ENCODE measurements around the gene FKBP15.

Gene FKBP15

DNA sequence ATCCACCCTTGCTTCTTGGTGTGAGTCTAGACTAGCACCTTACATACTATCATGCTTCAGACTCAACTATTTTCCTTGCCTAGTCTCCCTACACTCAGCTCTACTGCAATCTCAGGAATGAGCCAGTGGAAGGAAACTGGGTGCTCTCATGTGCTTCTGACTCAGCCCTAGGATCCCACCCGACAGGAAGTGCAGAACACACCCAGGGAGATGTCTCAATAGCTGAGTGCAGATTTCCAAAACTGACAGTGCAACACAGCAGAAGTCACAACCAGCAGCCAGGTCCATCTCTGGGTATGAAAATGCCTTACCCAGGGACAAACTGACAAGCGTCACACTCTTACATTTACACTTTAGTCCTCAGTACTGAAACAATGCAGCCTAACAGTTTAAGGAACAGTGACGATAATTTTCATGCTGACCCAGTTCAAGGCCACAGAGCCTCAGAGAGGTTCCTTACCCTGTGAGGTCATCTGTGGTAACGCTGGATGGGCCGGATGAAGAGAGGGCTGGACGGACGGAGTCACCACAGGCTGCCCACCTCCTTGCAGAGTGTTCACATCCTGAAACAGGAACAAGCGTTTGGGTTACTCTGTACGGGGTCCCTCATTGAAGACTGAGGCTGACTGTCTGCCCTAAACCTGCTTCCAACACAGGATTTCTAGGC is 33.0 kb downstream of the FKBP15 start:
- Mint-ChIP-seq H3K27ac (ENCODE audit: low read depth) (no peak overlapping the region), H3K9me3 (no peaks in the 10 kb centered on the region), H3K4me3 (no peak overlapping the region), H3K4me1 (peaks cover 6% of the 10 kb centered on the region), H3K27me3 (no peaks in the 10 kb centered on the region), H3K36me3 (ENCODE audit: insufficient read depth) (peaks cover 49% of the 10 kb centered on the region)
- peak; percentile 24 for ATAC-seq (replicated peaks; ENCODE audit: extremely low read depth, poor library complexity, severe bottlenecking)
- DNase-seq (ENCODE audit: low spot score in 2 of 2) = no peak

GRCh38 chr9:113186137-113186755 is 34.8 kb downstream of the FKBP15 start:
- Mint-ChIP-seq H3K4me1 (peaks cover 6% of the 10 kb centered on the region), H3K36me3 (ENCODE audit: insufficient read depth) (peaks cover 53% of the 10 kb centered on the region), H3K27ac (ENCODE audit: low read depth) (no peak overlapping the region), H3K4me3 (no peak overlapping the region), H3K27me3 (no peaks in the 10 kb centered on the region), H3K9me3 (no peaks in the 10 kb centered on the region)
- no peak for ATAC-seq (replicated peaks; ENCODE audit: extremely low read depth, poor library complexity, severe bottlenecking)
- DNase-seq (ENCODE audit: low spot score in 2 of 2) = no peak

GRCh38 chr9:113185271-113185670 is 35.8 kb downstream of the FKBP15 start:
- Mint-ChIP-seq H3K27me3 (no peaks in the 10 kb centered on the region), H3K4me3 (no peak overlapping the region), H3K27ac (ENCODE audit: low read depth) (no peak overlapping the region), H3K9me3 (no peaks in the 10 kb centered on the region), H3K4me1 (peaks cover 6% of the 10 kb centered on the region), H3K36me3 (ENCODE audit: insufficient read depth) (peaks cover 51% of the 10 kb centered on the region)
- DNase-seq (ENCODE audit: low spot score in 2 of 2) (no peak), ATAC-seq (replicated peaks; ENCODE audit: extremely low read depth, poor library complexity, severe bottlenecking) (no peak)

DNA sequence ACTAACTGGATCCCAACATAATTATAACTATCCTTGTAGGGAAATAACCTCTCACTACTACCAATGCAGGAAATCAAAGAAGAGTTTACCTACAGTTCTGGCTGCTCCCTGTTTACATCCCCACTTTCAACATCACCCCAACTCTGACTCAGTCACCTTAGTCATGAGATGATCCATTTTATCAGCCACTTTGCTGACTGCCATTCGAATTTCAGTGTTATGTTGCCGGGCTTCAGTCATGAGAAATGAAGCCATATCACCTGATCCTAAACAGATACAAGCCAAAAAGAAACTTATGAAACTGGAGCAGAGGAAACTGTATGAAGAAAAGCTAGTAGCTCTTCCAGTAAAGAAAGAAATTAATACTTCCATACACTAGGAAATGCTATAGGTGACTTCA is 36.5 kb downstream of the FKBP15 start:
- no peaks in the 10 kb centered on the region for H3K27me3 Mint-ChIP-seq
- H3K4me1 Mint-ChIP-seq = peaks cover 6% of the 10 kb centered on the region
- no peaks in the 10 kb centered on the region for H3K9me3 Mint-ChIP-seq
- ATAC-seq (replicated peaks; ENCODE audit: extremely low read depth, poor library complexity, severe bottlenecking) (no peak), DNase-seq (ENCODE audit: low spot score in 2 of 2) (no peak)
- H3K36me3 Mint-ChIP-seq (ENCODE audit: insufficient read depth) = peaks cover 53% of the 10 kb centered on the region
- no peak overlapping the region for H3K4me3 Mint-ChIP-seq
- no peak overlapping the region for H3K27ac Mint-ChIP-seq (ENCODE audit: low read depth)

GRCh38 chr9:113183956-113184488 is 37.1 kb downstream of the FKBP15 start:
- no peak overlapping the region for H3K4me3 Mint-ChIP-seq
- no peaks in the 10 kb centered on the region for H3K9me3 Mint-ChIP-seq
- H3K4me1 Mint-ChIP-seq = peaks cover 6% of the 10 kb centered on the region
- DNase-seq (ENCODE audit: low spot score in 2 of 2) = no peak
- H3K27me3 Mint-ChIP-seq = no peaks in the 10 kb centered on the region
- H3K36me3 Mint-ChIP-seq (ENCODE audit: insufficient read depth) = peaks cover 56% of the 10 kb centered on the region
- H3K27ac Mint-ChIP-seq (ENCODE audit: low read depth) = no peak overlapping the region
- no peak for ATAC-seq (replicated peaks; ENCODE audit: extremely low read depth, poor library complexity, severe bottlenecking)

DNA sequence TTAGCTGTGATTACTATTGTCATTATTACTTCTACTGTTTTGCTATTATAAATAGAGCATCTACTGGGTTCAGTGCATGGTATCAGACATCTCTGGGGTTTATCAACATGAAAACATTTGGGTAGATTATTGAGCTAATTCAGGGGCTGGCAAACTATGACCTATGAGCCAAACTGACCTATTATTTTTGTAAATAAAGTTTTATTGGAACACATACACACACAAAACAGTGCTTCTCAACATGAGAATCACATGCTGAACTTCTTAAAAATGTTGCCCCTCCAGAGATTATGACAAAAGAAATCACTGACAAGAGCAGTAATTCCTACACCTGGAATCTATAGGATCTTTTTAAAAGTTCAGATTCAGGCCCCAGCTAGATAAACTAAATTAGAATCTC is 39.9 kb downstream of the FKBP15 start:
- H3K36me3 Mint-ChIP-seq (ENCODE audit: insufficient read depth) = peaks cover 68% of the 10 kb centered on the region
- H3K9me3 Mint-ChIP-seq = no peaks in the 10 kb centered on the region
- H3K4me3 Mint-ChIP-seq = no peak overlapping the region
- no peak overlapping the region for H3K27ac Mint-ChIP-seq (ENCODE audit: low read depth)
- no peak for ATAC-seq (replicated peaks; ENCODE audit: extremely low read depth, poor library complexity, severe bottlenecking)
- DNase-seq (ENCODE audit: low spot score in 2 of 2) = no peak
- no peaks in the 10 kb centered on the region for H3K27me3 Mint-ChIP-seq
- H3K4me1 Mint-ChIP-seq = peaks cover 5% of the 10 kb centered on the region

DNA sequence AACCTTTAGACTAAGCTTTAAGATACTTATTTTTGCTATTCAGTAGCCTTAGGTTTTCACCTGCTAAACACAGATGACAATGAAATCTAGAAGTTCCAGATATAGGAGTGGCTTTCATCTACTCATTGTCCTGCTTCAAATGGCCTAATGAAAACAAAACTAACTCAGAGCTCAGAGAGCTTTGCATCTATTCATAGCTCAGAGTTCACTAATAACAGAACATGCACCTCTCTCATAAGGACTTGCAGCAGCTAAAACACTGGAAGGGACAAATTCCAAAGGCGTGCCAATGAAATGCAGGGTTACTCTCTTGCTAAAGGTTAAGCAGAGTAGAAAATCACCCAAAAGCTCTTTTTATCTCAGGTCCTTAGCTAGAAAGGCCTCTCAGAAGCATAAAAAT is 41.2 kb downstream of the FKBP15 start:
- Mint-ChIP-seq H3K27ac (ENCODE audit: low read depth) (peak overlapping the region; percentile 2), H3K36me3 (ENCODE audit: insufficient read depth) (peaks cover 68% of the 10 kb centered on the region), H3K4me1 (no peaks in the 10 kb centered on the region), H3K4me3 (no peak overlapping the region), H3K27me3 (no peaks in the 10 kb centered on the region), H3K9me3 (no peaks in the 10 kb centered on the region)
- no peak for DNase-seq (ENCODE audit: low spot score in 2 of 2)
- ATAC-seq (replicated peaks; ENCODE audit: extremely low read depth, poor library complexity, severe bottlenecking) = no peak

DNA sequence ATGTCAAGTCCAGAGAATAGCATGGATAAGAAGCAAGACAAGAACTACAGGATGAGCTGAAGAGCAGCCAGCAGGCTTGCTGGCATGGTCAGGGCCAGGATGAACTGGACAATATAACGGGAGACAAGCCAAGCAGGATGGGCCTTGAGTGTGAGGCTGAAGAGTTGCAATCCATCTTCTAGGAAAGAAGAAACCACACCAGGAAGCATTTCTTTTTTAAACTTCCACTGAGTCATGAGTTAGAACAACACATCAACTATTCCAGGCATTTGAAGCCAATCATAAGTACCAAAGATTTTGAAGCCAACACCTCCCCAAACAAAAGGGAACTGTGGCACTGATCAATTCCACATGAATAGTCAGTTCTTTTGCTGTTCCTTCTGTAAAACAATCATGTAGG is 43.0 kb downstream of the FKBP15 start:
- peak overlapping the region; percentile 4 for H3K27ac Mint-ChIP-seq (ENCODE audit: low read depth)
- H3K4me3 Mint-ChIP-seq = no peak overlapping the region
- no peaks in the 10 kb centered on the region for H3K4me1 Mint-ChIP-seq
- no peak for DNase-seq (ENCODE audit: low spot score in 2 of 2)
- no peaks in the 10 kb centered on the region for H3K27me3 Mint-ChIP-seq
- H3K9me3 Mint-ChIP-seq = peaks cover 1% of the 10 kb centered on the region
- ATAC-seq (replicated peaks; ENCODE audit: extremely low read depth, poor library complexity, severe bottlenecking) = no peak
- peaks cover 66% of the 10 kb centered on the region for H3K36me3 Mint-ChIP-seq (ENCODE audit: insufficient read depth)

GRCh38 chr9:113177251-113177650 is 43.8 kb downstream of the FKBP15 start:
- H3K9me3 Mint-ChIP-seq = peaks cover 6% of the 10 kb centered on the region
- no peaks in the 10 kb centered on the region for H3K27me3 Mint-ChIP-seq
- ATAC-seq (replicated peaks; ENCODE audit: extremely low read depth, poor library complexity, severe bottlenecking) = no peak
- H3K27ac Mint-ChIP-seq (ENCODE audit: low read depth) = no peak overlapping the region
- H3K4me1 Mint-ChIP-seq = no peaks in the 10 kb centered on the region
- peaks cover 70% of the 10 kb centered on the region for H3K36me3 Mint-ChIP-seq (ENCODE audit: insufficient read depth)
- H3K4me3 Mint-ChIP-seq = no peak overlapping the region
- DNase-seq (ENCODE audit: low spot score in 2 of 2) = no peak

- H3K4me1 Mint-ChIP-seq = no peaks in the 10 kb centered on the region
- DNase-seq (ENCODE audit: low spot score in 2 of 2) (no peak), ATAC-seq (replicated peaks; ENCODE audit: extremely low read depth, poor library complexity, severe bottlenecking) (no peak)
- peaks cover 6% of the 10 kb centered on the region for H3K9me3 Mint-ChIP-seq
- H3K4me3 Mint-ChIP-seq = no peak overlapping the region
- H3K27ac Mint-ChIP-seq (ENCODE audit: low read depth) = no peak overlapping the region
- H3K27me3 Mint-ChIP-seq = no peaks in the 10 kb centered on the region
- H3K36me3 Mint-ChIP-seq (ENCODE audit: insufficient read depth) = peaks cover 70% of the 10 kb centered on the region
Measured at GRCh38 chr9:113176803-113177202, 44.3 kb downstream of the FKBP15 start.

- DNase-seq (ENCODE audit: low spot score in 2 of 2) (no peak), ATAC-seq (replicated peaks; ENCODE audit: extremely low read depth, poor library complexity, severe bottlenecking) (no peak)
- no peaks in the 10 kb centered on the region for H3K4me1 Mint-ChIP-seq
- no peak overlapping the region for H3K27ac Mint-ChIP-seq (ENCODE audit: low read depth)
- H3K36me3 Mint-ChIP-seq (ENCODE audit: insufficient read depth) = peaks cover 76% of the 10 kb centered on the region
- no peak overlapping the region for H3K4me3 Mint-ChIP-seq
- no peaks in the 10 kb centered on the region for H3K27me3 Mint-ChIP-seq
- H3K9me3 Mint-ChIP-seq = peaks cover 6% of the 10 kb centered on the region
Measured at GRCh38 chr9:113173341-113173740, 47.7 kb downstream of the FKBP15 start.

GRCh38 chr9:113168809-113169208 is 52.3 kb downstream of the FKBP15 start:
- DNase-seq (ENCODE audit: low spot score in 2 of 2) (no peak), ATAC-seq (replicated peaks; ENCODE audit: extremely low read depth, poor library complexity, severe bottlenecking) (no peak)
- H3K9me3 Mint-ChIP-seq = peaks cover 6% of the 10 kb centered on the region
- no peak overlapping the region for H3K27ac Mint-ChIP-seq (ENCODE audit: low read depth)
- no peaks in the 10 kb centered on the region for H3K4me1 Mint-ChIP-seq
- no peaks in the 10 kb centered on the region for H3K27me3 Mint-ChIP-seq
- peaks cover 65% of the 10 kb centered on the region for H3K36me3 Mint-ChIP-seq (ENCODE audit: insufficient read depth)
- H3K4me3 Mint-ChIP-seq = no peak overlapping the region

- ATAC-seq (replicated peaks; ENCODE audit: extremely low read depth, poor library complexity, severe bottlenecking) (no peak), DNase-seq (ENCODE audit: low spot score in 2 of 2) (no peak)
- no peaks in the 10 kb centered on the region for H3K9me3 Mint-ChIP-seq
- no peak overlapping the region for H3K4me3 Mint-ChIP-seq
- no peaks in the 10 kb centered on the region for H3K27me3 Mint-ChIP-seq
- H3K4me1 Mint-ChIP-seq = no peaks in the 10 kb centered on the region
- no peak overlapping the region for H3K27ac Mint-ChIP-seq (ENCODE audit: low read depth)
- H3K36me3 Mint-ChIP-seq (ENCODE audit: insufficient read depth) = peaks cover 48% of the 10 kb centered on the region
Measured at GRCh38 chr9:113166039-113166438, 55.0 kb downstream of the FKBP15 start.
